Measurements from ENCODE around the gene ERBB2. TPM values are rescaled to one million over a fixed set of nuclear protein-coding genes. Genes with fewer than 3 reads are reported as not detected.

The ERBB2 gene
- total and polyA plus RNA-seq, 2 of the 13 experiments (the other 11 are each of a cell fraction or from before 2014, with no cell fraction given), result 57.7 to 64.1 TPM

- TF ChIP-seq, protein P1, sequence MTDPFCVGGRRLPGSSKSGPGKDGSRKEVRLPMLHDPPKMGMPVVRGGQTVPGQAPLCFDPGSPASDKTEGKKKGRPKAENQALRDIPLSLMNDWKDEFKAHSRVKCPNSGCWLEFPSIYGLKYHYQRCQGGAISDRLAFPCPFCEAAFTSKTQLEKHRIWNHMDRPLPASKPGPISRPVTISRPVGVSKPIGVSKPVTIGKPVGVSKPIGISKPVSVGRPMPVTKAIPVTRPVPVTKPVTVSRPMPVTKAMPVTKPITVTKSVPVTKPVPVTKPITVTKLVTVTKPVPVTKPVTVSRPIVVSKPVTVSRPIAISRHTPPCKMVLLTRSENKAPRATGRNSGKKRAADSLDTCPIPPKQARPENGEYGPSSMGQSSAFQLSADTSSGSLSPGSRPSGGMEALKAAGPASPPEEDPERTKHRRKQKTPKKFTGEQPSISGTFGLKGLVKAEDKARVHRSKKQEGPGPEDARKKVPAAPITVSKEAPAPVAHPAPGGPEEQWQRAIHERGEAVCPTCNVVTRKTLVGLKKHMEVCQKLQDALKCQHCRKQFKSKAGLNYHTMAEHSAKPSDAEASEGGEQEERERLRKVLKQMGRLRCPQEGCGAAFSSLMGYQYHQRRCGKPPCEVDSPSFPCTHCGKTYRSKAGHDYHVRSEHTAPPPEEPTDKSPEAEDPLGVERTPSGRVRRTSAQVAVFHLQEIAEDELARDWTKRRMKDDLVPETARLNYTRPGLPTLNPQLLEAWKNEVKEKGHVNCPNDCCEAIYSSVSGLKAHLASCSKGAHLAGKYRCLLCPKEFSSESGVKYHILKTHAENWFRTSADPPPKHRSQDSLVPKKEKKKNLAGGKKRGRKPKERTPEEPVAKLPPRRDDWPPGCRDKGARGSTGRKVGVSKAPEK (CRISPR knock-in tag; IDR thresholded peaks at IDR 0.05; ENCODE audit: borderline replicate concordance), result peak; percentile 99
- peak; percentile 69; the same call in 1 of the 2 replicates for TF ChIP-seq MXD4 (CRISPR knock-in tag; IDR thresholded peaks at IDR 0.05)
- TF ChIP-seq KLF11 (CRISPR knock-in tag; IDR thresholded peaks at IDR 0.05), result no peak
- TF ChIP-seq IKZF1 (IDR thresholded peaks at IDR 0.05), result no peak
- TF ChIP-seq ZNF274 (CRISPR knock-in tag; IDR thresholded peaks at IDR 0.05), result peak; percentile 97
- peak; percentile 85 for TF ChIP-seq RAD21 (CRISPR knock-in tag; IDR thresholded peaks at IDR 0.05)
- no peak for TF ChIP-seq LCORL (IDR thresholded peaks at IDR 0.05)
- peak; percentile 89 for TF ChIP-seq LCORL (CRISPR knock-in tag; IDR thresholded peaks at IDR 0.05)
- no peak for TF ChIP-seq NPAS2 (CRISPR knock-in tag; IDR thresholded peaks at IDR 0.05; ENCODE audit: borderline replicate concordance)
- no peak; the same call in 1 of the 2 replicates for TF ChIP-seq CSRNP1 (CRISPR knock-in tag; IDR thresholded peaks at IDR 0.05)
- peak; percentile 58; the same call in 1 of the 2 replicates for TF ChIP-seq ETV5 (CRISPR knock-in tag; IDR thresholded peaks at IDR 0.05; ENCODE audit: borderline replicate concordance)
- TF ChIP-seq NR0B2 (CRISPR knock-in tag; IDR thresholded peaks at IDR 0.05), result no peak
- TF ChIP-seq, protein P2, sequence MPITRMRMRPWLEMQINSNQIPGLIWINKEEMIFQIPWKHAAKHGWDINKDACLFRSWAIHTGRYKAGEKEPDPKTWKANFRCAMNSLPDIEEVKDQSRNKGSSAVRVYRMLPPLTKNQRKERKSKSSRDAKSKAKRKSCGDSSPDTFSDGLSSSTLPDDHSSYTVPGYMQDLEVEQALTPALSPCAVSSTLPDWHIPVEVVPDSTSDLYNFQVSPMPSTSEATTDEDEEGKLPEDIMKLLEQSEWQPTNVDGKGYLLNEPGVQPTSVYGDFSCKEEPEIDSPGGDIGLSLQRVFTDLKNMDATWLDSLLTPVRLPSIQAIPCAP (CRISPR knock-in tag; IDR thresholded peaks at IDR 0.05; ENCODE audit: low read depth), result no peak
- TF ChIP-seq ZSCAN25 (CRISPR knock-in tag; IDR thresholded peaks at IDR 0.05), result peak; percentile 84
- no peak for TF ChIP-seq ZHX1 (CRISPR knock-in tag; IDR thresholded peaks at IDR 0.05; ENCODE audit: low read depth)
- peak; percentile 83; the same call in 1 of the 2 replicates for TF ChIP-seq ETV6 (CRISPR knock-in tag; conservative IDR thresholded peaks at IDR 0.05)
- TF ChIP-seq RBAK (CRISPR knock-in tag; IDR thresholded peaks at IDR 0.05), result no peak
- TF ChIP-seq STAG1 (CRISPR knock-in tag; IDR thresholded peaks at IDR 0.05), result peak; percentile 67
- peak; percentile 94 for TF ChIP-seq ZNF788 (CRISPR knock-in tag; IDR thresholded peaks at IDR 0.05; ENCODE audit: borderline replicate concordance)
These were observed 31.6 kb upstream of the ERBB2 start, which contains the start of gene PNMT (continued) for GRCh38 chr17:39667945-39668924.
